VCaP (cell line): ENCODE measurements around the gene VPS25.
A peak's percentile ranks its signal among the peaks of the same experiment; 100 is the strongest.

Source experiments
- H3K27ac ChIP-seq: fragments of 450-650 bp; 2 replicates; pipeline ENCODE4 v1.5.1; 2017
- CTCF ChIP-seq: fragments of 450-650 bp; conservative IDR thresholded peaks from 2 replicates; pipeline ENCODE4 v1.5.1; 2017; ENCODE audit warnings: mild to moderate bottlenecking, moderate library complexity

VPS25 gene

GRCh38 chr17:42787266-42787665 is 14.0 kb downstream of the VPS25 start:
- no peak overlapping the region for H3K27ac ChIP-seq
- TF ChIP-seq CTCF = no peak

- no peak overlapping the region for H3K27ac ChIP-seq
- no peak for TF ChIP-seq CTCF
Measured at GRCh38 chr17:42791948-42792347, 18.7 kb downstream of the VPS25 start.

- no peak for TF ChIP-seq CTCF
- H3K27ac ChIP-seq = no peak overlapping the region
Measured at GRCh38 chr17:42792545-42792944, 19.3 kb downstream of the VPS25 start.

- no peak for TF ChIP-seq CTCF
- no peak overlapping the region for H3K27ac ChIP-seq
Measured at GRCh38 chr17:42795061-42795460, 21.8 kb downstream of the VPS25 start.

GRCh38 chr17:42795465-42795864 is 22.2 kb downstream of the VPS25 start:
- no peak for TF ChIP-seq CTCF
- no peak overlapping the region for H3K27ac ChIP-seq

GRCh38 chr17:42796066-42796758 is 23.0 kb downstream of the VPS25 start:
- no peak overlapping the region for H3K27ac ChIP-seq
- TF ChIP-seq CTCF = no peak

- peak overlapping the region; percentile 77; the same call in 1 of the 2 replicates for H3K27ac ChIP-seq
- no peak for TF ChIP-seq CTCF
Measured at GRCh38 chr17:42797067-42798007, 24.1 kb downstream of the VPS25 start.
